IMR-90 (cell line): ENCODE data around the gene ASB13. TPM values are rescaled to one million over a fixed set of nuclear protein-coding genes. Genes with fewer than 3 reads are reported as not detected.
A peak's percentile ranks its signal among the peaks of the same experiment; 100 is the strongest.
"Not testable (repeated sequence)": the region's sequence is repeated elsewhere in the genome, so short reads cannot be mapped to it uniquely, and the experiment has no call there.

Source experiments
- ATAC-seq: fragments of 200-7000 bp; cut with Tn5 transposase; 2 replicates; pipeline ENCODE4 v1.9.1; 2020; ENCODE audit warnings: low read depth, mild to moderate bottlenecking, moderate library complexity
- BruUV-seq: library from RNA; stranded (reverse); fragments of 400-500 nt; replicated peaks from 2 replicates; lab custom pipeline; 2021; lab: Mats Ljungman, UMichigan
- CTCF ChIA-PET: fragments of 300-600 bp; formaldehyde crosslinking; extraction: SDS; loops from one replicate; lab custom pipeline; 2021; ENCODE audit warnings: antibody characterized with exemption; lab: Yijun Ruan, JAX
- POLR2A ChIA-PET: fragments of 300-600 bp; sonication (Branson Sonifier 250); formaldehyde crosslinking; loops from one replicate; lab custom pipeline; 2022; ENCODE audit warnings: antibody characterized with exemption; ENCODE audit not compliant: unreplicated experiment; lab: Charles Lee
- DNase-seq: peaks from one replicate; pipeline ENCODE4 v3.0.0; 2013
- H2AFZ ChIP-seq: replicated peaks from 2 replicates; pipeline ENCODE3; 2013; ENCODE audit warnings: low read length, mild to moderate bottlenecking; ENCODE audit not compliant: poor library complexity
- H2AK5ac ChIP-seq: 2 replicates; pipeline ENCODE4 v1.6.1; 2013; ENCODE audit warnings: low read depth, low read length, inconsistent platforms
- H2AK9ac ChIP-seq: replicated peaks from 2 replicates; pipeline ENCODE3; 2013; ENCODE audit warnings: mild to moderate bottlenecking, low read depth, low read length, moderate library complexity; ENCODE audit not compliant: poor library complexity
- H2BK120ac ChIP-seq: 2 replicates; pipeline ENCODE4 v1.6.1; 2013; ENCODE audit warnings: low read depth, low read length, inconsistent platforms
- H2BK15ac ChIP-seq: 3 replicates; pipeline ENCODE4 v1.6.1; 2013; ENCODE audit warnings: low read depth, low read length, inconsistent platforms
- H2BK20ac ChIP-seq: 2 replicates; pipeline ENCODE4 v1.6.1; 2013; ENCODE audit warnings: low read depth, mild to moderate bottlenecking, inconsistent platforms, low read length, moderate library complexity
- H2BK5ac ChIP-seq: 2 replicates; pipeline ENCODE4 v1.6.1; 2013; ENCODE audit warnings: mild to moderate bottlenecking, low read depth, low read length, inconsistent platforms; ENCODE audit not compliant: poor library complexity, severe bottlenecking
- H3K14ac ChIP-seq: replicated peaks from 2 replicates; pipeline ENCODE4 v1.6.1; 2013; ENCODE audit warnings: low read depth, low read length, inconsistent platforms
- H3K18ac ChIP-seq: 2 replicates; pipeline ENCODE4 v1.6.1; 2013; ENCODE audit warnings: low read depth, low read length, control low read depth
- H3K23ac ChIP-seq: 2 replicates; pipeline ENCODE4 v1.6.1; 2013; ENCODE audit warnings: low read depth, low read length, inconsistent platforms
- H3K27ac ChIP-seq: 2 replicates; pipeline ENCODE4 v1.5.1; 2013; ENCODE audit warnings: mild to moderate bottlenecking, control low read depth, low read length; ENCODE audit not compliant: insufficient read depth
- H3K27me3 ChIP-seq: 2 replicates; pipeline ENCODE4 v1.6.1; 2013; ENCODE audit warnings: low read length; ENCODE audit not compliant: control insufficient read depth, insufficient read depth
- H3K36me3 ChIP-seq: 2 replicates; pipeline ENCODE4 v1.6.1; 2013; ENCODE audit warnings: low read length, mixed read lengths; ENCODE audit not compliant: control insufficient read depth, insufficient read depth
- H3K4ac ChIP-seq: 2 replicates; pipeline ENCODE4 v1.6.1; 2013; ENCODE audit warnings: low read depth, low read length, inconsistent platforms
- H3K4me1 ChIP-seq: 2 replicates; pipeline ENCODE4 v1.6.1; 2013; ENCODE audit warnings: low read length, mixed read lengths; ENCODE audit not compliant: control insufficient read depth, insufficient read depth
- H3K4me2 ChIP-seq: 2 replicates; pipeline ENCODE4 v1.6.1; 2013; ENCODE audit warnings: low read depth, mild to moderate bottlenecking, control low read depth, low read length, moderate library complexity
- H3K4me3 ChIP-seq: 2 replicates; pipeline ENCODE4 v1.5.1; 2013; ENCODE audit warnings: low read depth, mild to moderate bottlenecking, control low read depth, low read length, moderate library complexity; ENCODE audit not compliant: insufficient read depth
- H3K56ac ChIP-seq: 2 replicates; pipeline ENCODE4 v1.6.1; 2013; ENCODE audit warnings: low read length, inconsistent platforms; ENCODE audit not compliant: insufficient read depth; ENCODE audit errors: extremely low read depth
- H3K79me1 ChIP-seq, 2 experiments: 2 replicates each; pipeline ENCODE4 v1.6.1; 2013; ENCODE audit warnings: low read length in 2 of 2, inconsistent platforms in 1 of 2, low read depth in 1 of 2
- H3K9ac ChIP-seq: 2 replicates; pipeline ENCODE4 v1.6.1; 2013; ENCODE audit warnings: low read depth, low read length, control low read depth
- H3K9me1 ChIP-seq: 2 replicates; pipeline ENCODE4 v1.6.1; 2013; ENCODE audit warnings: low read length, inconsistent platforms; ENCODE audit not compliant: insufficient read depth
- H3K9me3 ChIP-seq: 2 replicates; pipeline ENCODE4 v1.6.1; 2013; ENCODE audit warnings: low read length; ENCODE audit not compliant: control insufficient read depth, insufficient read depth
- H4K20me1 ChIP-seq: 2 replicates; pipeline ENCODE4 v1.6.1; 2013; ENCODE audit warnings: low read length, inconsistent platforms; ENCODE audit not compliant: insufficient read depth
- H4K5ac ChIP-seq: 2 replicates; pipeline ENCODE4 v1.6.1; 2013; ENCODE audit warnings: mild to moderate bottlenecking, low read depth, low read length, control low read depth
- H4K8ac ChIP-seq, 2 experiments: 2 replicates each; pipeline ENCODE4 v1.6.1; 2013; ENCODE audit warnings: low read depth in 2 of 2, low read length in 2 of 2, control low read depth in 1 of 2, inconsistent platforms in 1 of 2
- H4K91ac ChIP-seq: 2 replicates; pipeline ENCODE4 v1.6.1; 2013; ENCODE audit warnings: low read depth, low read length, inconsistent platforms; ENCODE audit not compliant: insufficient read depth
- WGBS, 2 experiments: methylation state at CpG; one replicate each; pipeline versions ENCODE4 v1.1.5 to v1.1.7; 2013; ENCODE audit warnings: missing lambda C conversion rate in 2 of 2; ENCODE audit not compliant: insufficient read length in 1 of 2; ENCODE audit errors: extremely low coverage in 2 of 2; 5-methylcytosine and 5-hydroxymethylcytosine counted together
- dilution Hi-C: fragments of 300-500 bp; cut with HindIII; formaldehyde crosslinking; loops from one replicate; pipeline ENCODE4 v1.14.3; 2018; ENCODE audit warnings: low sequenced_read_pairs; ENCODE audit not compliant: unreplicated experiment
- in situ Hi-C: fragments of 300-500 bp; cut with MboI; formaldehyde crosslinking; loops from 3 replicates; pipeline ENCODE4 v1.14.3; 2019; ENCODE audit warnings: low sequenced_read_pairs, inconsistent platforms, mixed read lengths
- intact Hi-C: fragments of 100-400 bp; cut with micrococcal nuclease; formaldehyde crosslinking; loops from 2 replicates; pipeline ENCODE4 v1.10.0; 2022
- polyA plus RNA-seq, 3 experiments: library from polyadenylated mRNA; depleted of rRNA; stranded (reverse); fragments of >200 nt; gene quantifications; 2 replicates each; pipeline ENCODE4 v1.2.3, GENCODE V29; 2012; ENCODE audit warnings: low replicate concordance in 1 of 3
- total RNA-seq: library from RNA; depleted of rRNA; stranded (reverse); fragments of >200 nt; gene quantifications from 2 replicates; pipeline ENCODE4 v1.2.3, GENCODE V29; 2012

The ASB13 gene
- total and polyA plus RNA-seq, 2 of the 4 experiments (the other 2 are of a cell fraction): 4.6 to 6.3 TPM

DNA sequence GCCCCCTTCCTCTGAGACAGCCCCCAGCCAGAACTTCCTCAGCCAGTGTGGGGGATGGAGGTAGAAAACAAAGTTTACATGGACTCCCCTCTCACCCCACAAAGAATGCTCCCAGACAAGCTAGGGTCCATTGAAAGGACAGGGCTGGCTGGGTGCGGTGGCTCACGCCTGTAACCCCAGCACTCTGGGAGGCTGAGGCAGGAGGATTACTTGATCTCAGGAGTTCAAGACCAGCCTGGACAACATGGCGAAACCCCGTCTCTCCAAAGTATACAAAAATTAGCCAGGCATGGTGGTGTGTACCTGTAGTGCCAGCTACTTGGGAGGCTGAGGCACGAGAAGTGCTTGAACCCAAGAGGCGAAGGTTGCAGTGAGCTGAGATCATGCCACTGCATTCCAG is 45.0 kb downstream of the ASB13 start:
- H3K9me1 ChIP-seq, H3K4me1 ChIP-seq, dilution Hi-C loops, H3K23ac ChIP-seq, H3K4me2 ChIP-seq, H3K18ac ChIP-seq, H3K56ac ChIP-seq, H2BK20ac ChIP-seq, H3K4me3 ChIP-seq, H4K91ac ChIP-seq, H3K27ac ChIP-seq, H2BK120ac ChIP-seq, H3K27me3 ChIP-seq, H4K20me1 ChIP-seq, H3K4ac ChIP-seq, H3K9ac ChIP-seq, H3K14ac ChIP-seq, H2AK9ac ChIP-seq, ATAC-seq, DNase-seq, POLR2A ChIA-PET, H3K9me3 ChIP-seq, H3K36me3 ChIP-seq, H3K79me1 ChIP-seq, BruUV-seq, H4K5ac ChIP-seq, H2BK15ac ChIP-seq, H2BK5ac ChIP-seq, H4K8ac ChIP-seq: not testable (repeated sequence)
- CTCF ChIA-PET: interaction anchor here (2.9 kb wide), 1 partner anchor 179 kb away, joined by 48 read pairs; no protein-coding TSS in a partner anchor
- H2AK5ac ChIP-seq: peak overlapping the region; percentile 45; the same call in 1 of the 2 replicates
- 69% methylated on average over 2 of the region's 6 CpGs; no CpG with 5 or more reads in 1 of the 2 experiments for WGBS, 2 experiments
- H2AFZ ChIP-seq: peak overlapping the region; percentile 24
- intact Hi-C loops: loop anchor here (5.0 to 10.0 kb wide), 4 partner anchors 74 to 804 kb away; no protein-coding TSS in a partner anchor
- in situ Hi-C loops: loop anchor here (5.0 to 25.0 kb wide), 2 partner anchors 179 to 784 kb away; partner anchors contain the start of gene AKR1E2
